Measurements from ENCODE around the gene PBX1.

DNA sequence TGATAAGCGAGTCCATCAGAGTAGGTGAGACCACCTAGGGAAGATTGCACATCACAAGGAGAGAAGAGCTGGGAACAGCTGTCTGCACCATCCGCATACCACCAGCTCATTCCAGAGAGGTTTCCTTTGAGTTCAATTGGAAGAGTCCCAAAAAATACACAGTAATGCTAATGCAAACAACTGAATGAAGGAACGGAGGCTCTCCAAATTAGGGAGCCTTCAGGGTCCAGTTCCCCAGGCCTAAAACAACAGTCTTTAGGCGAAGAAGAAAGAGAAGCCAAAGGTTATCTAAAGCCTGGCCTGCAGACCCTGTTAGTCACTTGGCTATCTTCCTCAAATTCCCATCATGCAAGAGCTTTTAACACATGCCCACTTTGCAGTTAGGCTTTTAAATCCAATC lies 246.4 kb downstream of the PBX1 start:
- TF ChIP-seq SIN3A (IDR thresholded peaks at IDR 0.05; ENCODE audit: borderline replicate concordance, insufficient read depth, low read length) (no peak), POLR2AphosphoS5 (IDR thresholded peaks at IDR 0.05; ENCODE audit: low read depth, low read length) (no peak)
